NCI-H748 treated with DMSO at 0.1 percent for 48 hours (cell line): ENCODE measurements around the gene NPW.
"Not testable (repeated sequence)": the region's sequence is repeated elsewhere in the genome, so short reads cannot be mapped to it uniquely, and the experiment has no call there.

ENCODE experiments used
- DNase-seq: peaks from one replicate; lab custom pipeline; 2025; lab: John Stamatoyannopoulos, UW

NPW gene

DNA sequence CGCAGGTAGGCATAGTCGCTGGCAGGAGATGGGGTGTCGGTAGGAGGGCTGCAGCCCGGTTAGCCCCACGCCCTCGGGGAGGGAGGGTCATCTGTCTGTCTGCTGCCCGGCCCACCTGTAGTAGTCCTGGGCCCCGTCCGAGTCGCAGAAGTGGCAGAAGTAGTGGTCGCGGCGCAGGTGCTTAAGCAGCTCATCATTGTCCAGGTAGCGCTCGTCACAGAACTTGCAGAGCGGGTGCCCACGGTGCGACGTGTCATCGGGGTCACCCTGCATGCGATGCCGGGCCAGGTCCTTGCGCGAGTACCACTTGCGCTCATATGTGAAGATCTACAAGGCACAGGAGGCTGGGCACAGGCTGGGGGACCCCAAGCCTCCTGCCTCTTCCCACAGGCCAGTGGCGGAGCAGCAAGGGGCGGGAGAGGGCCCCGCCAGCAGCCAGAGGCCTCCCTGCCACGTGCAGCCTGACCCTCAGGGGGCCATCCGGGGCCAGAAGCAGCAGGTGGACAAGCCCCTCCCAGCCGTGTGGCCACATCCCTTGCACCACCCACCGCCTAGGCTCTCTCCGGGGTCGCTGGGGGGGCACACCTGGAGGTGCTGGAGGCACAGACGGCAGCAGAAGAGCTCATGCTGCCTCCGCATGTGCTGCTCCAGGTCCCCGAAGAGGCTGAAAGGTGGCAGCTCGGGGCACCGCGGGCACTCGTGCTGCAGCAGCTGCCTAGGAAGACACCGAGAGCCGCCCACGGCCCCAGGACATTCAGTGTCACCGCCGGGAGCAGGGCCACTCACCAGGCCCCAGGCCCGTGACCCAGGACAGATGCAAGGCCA lies 17.0 kb upstream of the NPW start:
- no peak for DNase-seq

DNA sequence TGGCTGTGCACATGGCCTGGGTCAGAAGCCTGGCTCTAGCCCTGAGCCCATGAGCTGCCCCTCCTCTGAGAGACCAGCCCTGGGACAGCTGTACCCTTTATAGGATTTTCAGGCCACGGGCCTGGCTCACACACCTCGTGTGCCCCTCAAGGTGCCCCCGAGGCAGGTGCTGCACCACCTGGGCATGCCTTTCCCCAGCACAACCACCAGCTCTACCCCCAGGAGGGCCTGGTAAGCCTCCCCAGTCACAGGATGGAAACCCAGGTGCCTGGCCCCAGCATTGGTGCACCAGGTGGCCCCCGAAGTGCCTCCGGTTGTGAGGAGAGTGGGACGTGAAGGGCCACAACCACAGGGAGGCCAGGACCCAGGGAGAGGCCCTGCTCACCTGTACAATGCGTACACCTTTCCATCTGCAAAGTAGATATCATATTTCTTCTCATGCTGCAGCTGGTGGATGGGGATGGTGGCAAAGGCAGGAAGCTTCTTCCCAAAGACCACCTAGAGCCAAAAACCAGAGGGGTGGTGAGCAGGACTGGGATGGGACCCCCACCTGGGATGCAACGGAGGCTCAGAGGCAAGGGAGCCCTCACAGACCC lies 16.3 kb upstream of the NPW start:
- no peak for DNase-seq

DNA sequence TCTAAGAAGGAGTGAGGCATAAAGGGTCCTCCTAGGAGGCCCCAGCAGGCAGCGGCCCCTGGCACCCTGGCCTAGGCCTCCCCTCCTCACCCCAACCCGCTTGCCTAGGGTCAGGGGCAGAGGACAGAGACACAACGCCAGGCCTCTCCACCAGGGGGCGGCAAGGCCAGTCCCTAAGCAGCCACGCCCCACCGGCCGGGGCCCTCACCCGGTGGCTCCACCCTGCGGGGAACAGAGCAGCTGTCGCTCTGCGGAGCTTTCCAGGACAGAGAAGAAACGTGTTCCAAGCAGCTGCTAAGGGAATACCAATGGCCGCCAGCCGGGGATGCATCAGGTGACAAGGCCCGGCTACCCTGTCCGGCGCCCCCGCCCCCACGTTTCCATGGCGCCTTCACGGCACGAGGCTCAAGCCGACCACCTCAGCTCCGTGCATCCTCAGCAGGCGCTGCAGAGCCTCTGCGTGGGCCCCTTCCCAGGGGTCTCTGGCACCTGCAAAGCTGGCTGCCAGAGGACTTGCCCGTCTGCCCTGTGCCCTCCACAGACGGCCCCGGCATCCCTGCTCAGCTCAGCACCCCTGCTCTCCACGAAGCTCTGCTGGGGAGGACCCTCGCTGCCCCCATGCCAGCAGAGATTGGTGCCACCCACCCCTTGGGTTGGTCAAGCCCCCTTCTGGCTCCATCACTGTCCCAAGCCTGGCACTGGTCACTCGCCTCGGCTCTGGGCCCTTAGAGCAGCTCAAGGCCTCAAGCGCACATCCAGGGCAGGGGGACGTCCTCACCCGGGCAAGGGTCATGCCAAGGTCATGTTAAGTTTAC lies 15.6 kb upstream of the NPW start:
- DNase-seq: peak; percentile 46

DNA sequence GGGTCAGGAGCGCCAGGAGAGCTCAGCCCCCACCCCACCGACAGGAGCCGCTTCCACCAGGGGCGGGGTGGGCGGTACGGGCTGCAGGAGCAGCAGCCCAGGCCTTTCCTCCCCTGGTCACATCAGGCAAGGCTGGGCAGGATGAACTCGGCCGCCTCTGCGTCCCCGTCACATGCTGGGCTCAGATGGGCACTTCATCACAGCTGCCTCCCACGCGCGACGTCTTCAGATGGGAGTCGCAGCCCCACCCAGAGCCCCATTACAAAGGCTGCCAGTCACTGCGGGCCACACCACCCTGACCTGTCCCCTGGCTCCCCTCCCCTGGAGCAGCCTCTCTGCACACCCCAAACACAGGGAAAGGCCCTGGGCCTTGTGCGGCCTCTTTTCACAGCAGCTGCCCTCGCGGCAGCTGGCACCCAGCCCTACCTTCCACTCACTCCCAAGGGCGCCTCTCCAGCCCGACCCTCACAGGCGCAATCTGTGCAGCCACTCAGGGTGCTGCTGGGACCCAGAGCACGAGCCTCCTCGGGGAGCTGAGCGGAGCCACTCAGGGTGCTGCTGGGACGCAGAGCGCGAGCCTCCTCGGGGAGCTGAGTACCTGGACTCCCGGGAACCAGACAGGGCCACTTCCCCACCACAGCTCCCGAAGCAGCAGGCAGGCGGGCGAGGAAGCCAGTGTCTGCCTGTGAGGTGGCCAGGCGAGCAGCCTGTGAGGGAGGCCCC lies 14.6 kb upstream of the NPW start:
- no peak for DNase-seq

DNA sequence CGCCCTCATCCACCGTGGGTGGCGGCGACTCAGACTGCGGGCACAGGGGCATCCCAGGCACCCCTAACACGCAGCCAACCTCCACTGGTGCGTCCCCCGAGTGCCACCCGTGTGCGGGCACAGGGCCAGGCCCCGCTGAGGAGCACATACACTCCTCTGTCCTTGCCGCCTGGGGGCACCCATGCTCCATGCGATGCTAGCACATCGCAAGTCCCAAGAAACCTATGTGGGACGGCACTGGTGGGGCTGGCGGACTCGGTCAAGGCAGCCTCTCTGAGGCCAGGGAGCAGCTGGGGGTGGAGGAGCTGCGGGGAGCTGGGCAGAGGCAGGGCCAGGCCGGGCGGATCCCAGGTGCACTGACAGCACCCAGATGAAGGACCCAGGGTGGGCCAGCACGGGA lies 13.9 kb upstream of the NPW start:
- DNase-seq: no peak

DNA sequence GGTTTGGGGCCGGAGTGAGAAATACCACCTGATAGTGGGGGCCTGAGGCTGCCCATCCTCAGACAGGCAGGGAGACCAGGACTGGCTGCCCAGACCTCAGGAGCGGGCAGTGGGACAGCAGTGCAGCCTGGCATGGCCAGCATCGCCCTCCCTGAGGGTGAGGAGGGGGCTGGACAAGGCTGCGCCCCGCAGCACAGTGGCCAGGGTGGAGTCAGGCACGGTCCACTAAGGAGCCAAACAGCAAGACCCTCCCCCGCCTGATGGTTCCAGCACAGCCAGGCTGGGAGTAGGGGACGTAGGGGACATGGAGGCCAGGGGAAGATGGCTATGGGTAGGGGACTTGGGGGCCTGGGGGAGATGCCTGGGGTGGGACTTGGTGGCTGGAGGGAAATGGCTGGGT lies 13.3 kb upstream of the NPW start:
- DNase-seq: no peak

DNA sequence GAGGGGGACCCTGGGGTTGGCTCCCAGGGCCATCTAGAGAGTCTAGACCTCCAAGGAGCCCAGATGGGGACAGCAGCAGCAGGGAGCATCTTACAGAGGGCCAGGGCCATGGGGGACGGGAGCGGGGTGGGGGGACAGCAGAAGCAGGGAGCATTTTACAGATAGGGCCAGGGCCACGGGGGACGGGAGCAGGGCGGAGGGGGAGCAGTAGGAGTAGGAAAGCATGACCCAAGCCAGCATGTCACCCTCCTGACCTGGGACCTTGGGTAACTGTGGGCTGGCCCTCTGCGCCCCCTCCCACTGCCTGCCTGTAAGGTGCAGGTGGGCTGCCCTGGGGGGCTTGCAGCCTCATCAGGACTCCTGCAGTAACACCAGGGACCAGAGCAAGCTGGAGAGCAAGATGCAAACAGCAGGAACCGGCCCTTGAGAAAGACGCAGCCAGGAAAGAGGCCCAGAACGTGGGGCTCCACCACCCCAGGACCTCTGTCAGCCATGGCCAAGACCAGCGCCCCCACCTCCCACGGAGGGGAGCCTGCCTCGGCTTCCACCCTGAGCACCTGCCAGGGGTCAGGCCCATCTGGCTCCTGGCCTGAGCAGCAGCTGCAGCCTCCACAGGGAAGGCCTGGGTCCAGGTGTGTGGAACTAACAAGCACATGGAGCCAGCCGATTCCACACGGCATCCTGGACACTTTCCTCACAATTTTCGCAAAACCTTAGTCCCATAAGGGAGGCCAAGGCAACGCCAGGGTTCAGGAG lies 12.3 kb upstream of the NPW start:
- DNase-seq: no peak

DNA sequence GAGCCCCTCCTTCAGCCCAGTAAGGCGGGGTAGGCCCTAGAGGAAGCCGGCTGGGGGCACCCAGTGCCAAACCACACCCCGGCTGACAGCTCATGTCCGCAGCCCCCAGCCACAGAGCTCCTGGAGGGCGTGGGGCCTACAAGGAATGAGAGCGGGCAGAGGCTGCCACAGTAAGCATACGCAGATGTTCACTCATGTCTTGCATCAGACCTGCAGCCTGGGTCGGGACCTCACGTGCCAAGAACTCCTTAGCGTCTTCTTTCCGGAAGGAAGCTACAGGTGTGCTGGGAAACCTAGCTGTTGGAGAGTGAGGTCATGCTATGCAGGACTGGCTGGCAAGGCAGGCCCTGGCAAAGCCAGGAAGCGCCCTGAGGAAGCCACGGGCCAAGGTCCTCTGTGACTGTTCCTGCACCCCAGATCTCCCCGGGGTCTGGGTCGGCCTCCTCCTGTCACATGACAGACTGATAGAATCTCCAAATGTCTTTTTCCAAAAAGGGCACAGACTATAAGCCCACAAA lies 11.5 kb upstream of the NPW start:
- no peak for DNase-seq

DNA sequence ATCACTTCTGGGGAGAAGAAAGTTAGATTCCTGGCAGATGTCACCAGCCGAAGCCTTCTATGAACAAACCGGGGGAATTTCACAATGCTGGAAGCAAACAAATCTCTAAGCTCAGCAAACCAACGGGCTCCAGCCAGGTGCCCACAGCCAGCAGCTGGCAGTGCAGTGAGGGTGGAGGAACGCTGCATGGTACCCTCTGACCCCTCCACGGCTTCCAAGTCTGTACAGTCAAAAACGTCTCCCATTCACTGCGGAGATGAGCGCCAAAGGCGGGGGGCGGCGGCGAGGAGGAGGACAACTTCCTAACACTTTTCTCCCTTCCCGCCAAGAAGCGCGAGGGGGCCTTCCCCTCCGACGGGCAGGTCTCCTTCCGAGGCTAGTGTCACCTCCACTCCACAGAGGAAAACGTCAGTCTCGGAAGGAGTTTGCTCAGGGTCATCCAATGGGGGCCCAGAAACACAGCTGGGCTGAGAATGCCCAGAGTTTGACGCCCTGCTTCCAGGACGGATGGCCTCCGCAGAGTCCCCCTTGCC lies 10.9 kb upstream of the NPW start:
- no peak for DNase-seq

DNA sequence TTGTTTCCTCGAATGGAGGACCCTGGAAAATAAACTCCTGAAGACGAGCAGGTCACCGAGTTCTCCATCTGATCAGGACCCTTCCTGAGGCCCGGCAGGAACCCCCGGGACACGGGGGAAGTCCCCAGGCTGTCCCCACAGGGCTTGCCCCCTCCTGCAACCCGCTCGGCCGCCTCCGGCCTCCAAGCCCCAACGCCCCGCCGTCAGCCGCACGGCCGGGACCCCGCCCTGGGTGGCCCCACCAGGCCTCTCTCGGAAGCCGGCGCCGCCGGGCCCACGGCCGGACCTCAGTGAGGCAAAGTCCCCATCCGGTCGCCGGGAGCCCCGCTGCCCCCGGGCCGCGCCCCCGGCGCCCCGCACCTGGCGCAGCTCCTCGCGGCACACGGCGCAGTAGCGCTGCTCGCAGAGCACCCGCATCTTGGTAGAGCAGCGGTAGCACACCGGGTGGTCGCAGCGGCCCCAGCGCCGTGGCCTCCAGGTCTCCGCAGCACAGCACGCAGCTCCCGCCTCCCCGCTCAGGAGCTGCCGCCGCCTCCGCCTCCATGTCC lies 10.3 kb upstream of the NPW start:
- no peak for DNase-seq

DNA sequence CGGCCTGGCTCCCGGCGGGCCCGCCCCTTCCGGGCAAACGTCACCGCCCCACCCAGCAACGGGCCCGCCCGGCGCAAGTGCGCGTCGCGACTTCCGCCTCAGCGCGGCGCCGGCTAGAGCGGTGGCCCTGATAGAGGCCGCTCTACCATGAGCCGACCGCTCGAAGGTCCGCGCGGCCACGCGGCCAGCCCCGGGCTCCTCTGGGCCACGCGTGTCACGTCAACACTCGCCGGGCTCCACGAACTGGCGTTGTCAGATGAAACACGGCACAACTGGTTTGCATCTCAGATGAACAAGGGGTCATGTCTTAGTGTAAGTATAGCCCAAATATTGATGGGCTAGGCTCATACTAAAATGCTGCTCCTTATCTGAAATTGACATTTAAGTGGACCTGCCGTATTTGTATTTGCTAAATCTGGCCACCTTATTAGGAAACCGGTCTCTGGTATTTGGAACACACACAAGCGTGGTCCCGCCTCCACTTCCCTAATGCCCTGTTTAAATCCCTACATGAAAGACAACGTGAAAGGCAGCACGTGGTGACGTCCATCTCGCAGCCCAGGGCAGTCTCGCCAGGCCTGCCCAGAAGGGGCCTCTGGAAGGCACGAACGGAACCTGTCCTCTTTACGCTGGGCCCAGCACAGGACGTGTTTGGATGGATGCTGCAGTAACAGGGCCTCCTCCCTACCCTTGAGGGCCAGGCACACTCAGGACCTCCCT lies 9.6 kb upstream of the NPW start, which contains the start of gene ZNF598:
Gene ZNF598, minus strand, starts transcription at position 31 of the 720 bp plus-strand sequence.
- peak; percentile 23 for DNase-seq

DNA sequence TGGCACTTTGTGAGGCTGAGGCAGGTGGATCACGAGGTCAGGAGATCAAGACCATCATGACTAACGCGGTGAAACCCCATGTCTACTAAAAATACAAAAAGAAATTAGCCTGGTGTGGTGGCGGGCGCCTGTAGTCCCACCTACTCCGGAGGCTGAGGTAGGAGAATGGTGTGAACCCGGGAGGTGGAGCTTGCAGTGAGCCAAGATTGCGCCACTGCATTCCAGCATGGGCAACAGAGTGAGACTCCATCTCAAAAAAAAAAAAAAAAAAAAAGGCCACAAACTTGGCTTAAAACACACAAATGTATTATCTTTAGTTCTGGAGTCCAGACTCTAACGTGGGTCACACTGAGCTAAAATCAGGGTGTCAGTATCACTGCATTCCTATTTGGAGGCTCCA lies 7.9 kb upstream of the NPW start:
- not testable (repeated sequence) for DNase-seq

DNA sequence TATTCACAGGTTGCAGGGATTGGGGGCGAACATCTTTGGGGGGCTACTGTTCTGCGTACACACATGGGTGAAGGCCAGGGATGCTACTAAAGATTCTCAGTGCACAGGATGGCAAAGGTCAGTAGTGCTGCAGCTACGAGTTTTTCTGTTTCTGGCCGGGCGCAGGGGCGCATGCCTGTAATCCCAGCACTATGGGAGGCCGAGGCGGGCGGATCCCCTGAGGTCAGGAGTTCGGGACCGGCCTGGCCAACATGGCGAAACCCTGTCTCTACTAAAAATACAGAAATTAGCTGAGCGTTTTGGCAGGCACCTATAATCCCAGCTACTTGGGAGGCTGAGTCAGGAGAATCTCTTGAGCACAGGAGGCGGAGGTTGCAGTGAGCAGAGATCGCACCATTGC lies 6.1 kb upstream of the NPW start:
- DNase-seq: no peak

DNA sequence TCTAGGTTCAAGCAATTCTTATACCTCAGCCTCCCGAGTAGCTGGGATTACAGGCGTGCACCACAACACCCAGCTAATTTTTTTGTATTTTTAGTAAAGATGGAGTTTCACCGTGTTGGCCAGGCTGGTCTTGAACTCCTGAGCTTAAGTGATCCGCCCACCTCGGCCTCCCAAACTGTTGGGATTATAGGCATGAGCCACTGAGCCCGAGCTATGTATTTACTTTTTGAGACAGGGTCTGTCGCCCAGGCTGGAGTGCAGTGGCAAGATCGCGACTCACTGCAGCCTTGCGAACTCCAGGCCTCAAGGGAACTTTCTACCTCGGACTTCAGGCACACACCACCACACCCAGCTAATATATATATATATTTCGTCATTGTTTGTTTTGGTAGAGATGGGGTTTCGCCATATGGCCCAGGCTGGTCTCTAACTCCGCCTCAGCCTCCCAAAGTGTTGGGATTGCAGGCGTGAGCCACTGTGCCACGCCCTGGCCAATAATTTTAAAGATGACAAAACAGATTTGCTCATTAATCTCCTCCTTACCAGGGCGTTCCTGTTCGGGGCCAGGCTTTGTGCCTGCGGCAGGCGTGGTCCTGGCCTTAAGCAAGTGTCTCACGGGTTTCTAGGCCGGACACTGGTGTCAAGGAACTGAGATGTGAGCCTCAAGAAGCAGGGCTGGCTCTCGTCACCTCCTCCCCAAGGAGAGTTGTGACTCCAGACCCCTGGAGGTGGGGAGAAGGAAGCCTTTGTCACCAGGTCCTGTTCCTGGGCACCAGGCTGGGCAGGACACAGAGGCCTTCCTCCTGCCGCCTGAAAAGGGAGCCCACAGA lies 4.3 kb upstream of the NPW start:
- DNase-seq: no peak

DNA sequence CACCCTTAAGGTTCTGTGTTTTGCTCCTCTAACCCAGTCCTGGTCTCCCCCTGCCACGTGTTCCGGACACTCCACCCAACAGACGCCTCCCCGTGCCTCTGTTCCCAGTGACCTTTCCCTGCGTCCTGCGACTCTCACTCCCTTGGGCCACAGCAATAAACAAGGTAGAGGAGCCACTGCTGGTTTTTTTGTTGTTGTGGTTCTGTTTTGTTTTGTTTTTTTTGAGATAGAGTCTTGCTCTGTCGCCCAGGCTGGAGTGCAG lies 3.7 kb upstream of the NPW start:
- no peak for DNase-seq

DNA sequence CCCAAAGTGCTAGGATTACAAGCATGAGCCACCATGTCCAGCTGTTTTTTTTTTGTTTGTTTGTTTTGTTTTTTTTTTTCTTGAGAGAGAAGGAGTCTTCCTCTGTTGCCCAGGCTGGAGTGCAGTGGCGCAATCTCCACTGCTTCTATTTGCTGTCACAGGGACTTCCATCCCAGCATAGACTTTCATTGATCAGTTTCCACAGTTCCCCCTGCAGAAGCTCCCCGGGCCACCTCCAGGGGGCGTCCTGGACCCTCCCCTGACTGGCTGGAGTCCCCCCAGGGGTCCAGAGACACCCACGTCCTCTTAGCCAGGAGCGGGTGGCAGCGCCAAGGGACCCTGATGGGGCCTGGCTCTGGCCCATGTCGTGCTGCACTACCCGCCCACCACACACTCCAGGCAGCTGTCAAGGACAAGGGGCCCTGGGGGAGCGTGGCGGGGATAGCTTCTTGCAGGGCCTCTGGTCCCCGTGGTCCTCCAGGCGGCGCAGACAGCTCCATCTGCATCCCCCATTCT lies 3.1 kb upstream of the NPW start:
- no peak for DNase-seq

DNA sequence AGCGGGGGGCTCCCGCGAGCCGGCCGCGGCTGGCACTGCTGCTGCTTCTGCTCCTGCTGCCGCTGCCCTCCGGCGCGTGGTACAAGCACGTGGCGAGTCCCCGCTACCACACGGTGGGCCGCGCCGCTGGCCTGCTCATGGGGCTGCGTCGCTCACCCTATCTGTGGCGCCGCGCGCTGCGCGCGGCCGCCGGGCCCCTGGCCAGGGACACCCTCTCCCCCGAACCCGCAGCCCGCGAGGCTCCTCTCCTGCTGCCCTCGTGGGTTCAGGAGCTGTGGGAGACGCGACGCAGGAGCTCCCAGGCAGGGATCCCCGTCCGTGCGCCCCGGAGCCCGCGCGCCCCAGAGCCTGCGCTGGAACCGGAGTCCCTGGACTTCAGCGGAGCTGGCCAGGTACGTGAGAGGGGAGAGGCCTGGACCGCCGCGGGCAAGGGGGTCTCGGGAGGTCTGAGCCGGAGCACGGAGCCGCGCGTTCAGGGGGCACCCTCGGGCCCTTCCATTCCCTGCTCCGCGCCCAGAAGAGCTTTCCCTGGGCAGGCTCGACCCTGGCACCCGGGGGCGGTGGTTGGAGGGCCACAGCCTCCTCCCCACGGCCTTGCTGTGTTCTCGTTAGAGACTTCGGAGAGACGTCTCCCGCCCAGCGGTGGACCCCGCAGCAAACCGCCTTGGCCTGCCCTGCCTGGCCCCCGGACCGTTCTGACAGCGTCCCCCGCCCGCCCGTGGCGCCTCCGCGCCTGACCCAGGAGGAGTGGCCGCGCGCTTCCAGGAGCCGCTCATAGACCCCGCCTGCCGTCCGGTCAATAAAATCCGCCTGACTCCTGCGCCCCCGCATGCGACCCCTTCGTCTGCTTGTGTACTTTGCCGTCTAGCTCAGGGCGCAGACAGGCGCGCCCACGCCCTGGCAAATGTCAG lies 591 bp downstream of the NPW start:
- DNase-seq: no peak

DNA sequence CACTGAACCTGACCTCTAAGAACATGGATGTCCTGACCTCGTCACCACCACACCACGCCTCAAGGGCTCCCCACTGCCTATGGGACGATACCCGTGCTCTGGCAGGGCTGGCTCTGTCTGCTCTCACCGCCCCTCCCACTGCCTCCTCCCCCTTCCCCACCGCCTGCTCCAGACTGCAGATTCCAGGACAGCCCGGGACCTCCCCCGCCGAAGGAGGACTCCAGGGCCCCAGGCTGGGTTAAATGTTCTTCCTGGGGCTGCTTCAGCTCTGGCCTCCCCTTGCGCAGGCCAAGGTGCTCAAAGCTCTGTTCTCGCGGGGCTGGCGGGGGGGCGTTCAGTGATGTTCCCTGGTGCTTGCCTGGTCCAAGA lies 3.1 kb downstream of the NPW start:
- DNase-seq: no peak
